GM12878 (cell line): ENCODE results near the gene ZFPM1. TPM values are rescaled to one million over a fixed set of nuclear protein-coding genes. Genes with fewer than 3 reads are reported as not detected.

Source experiments
- ATAC-seq: fragments of 200-7000 bp; cut with Tn5 transposase; 3 replicates; pipeline ENCODE4 v1.9.1; 2020; ENCODE audit warnings: mild to moderate bottlenecking, moderate library complexity
- BruUV-seq: library from RNA; stranded (reverse); fragments of 400-500 nt; replicated peaks from 2 replicates; lab custom pipeline; 2021; lab: Mats Ljungman, UMichigan
- CTCF ChIA-PET: fragments of 300-600 bp; sonication (Branson Sonifier 250); formaldehyde crosslinking; extraction: SDS; loops from one replicate; lab custom pipeline; 2021; ENCODE audit warnings: inconsistent platforms; lab: Yijun Ruan, JAX
- POLR2A ChIA-PET: fragments of 350-600 bp; formaldehyde crosslinking; extraction: SDS; loops from one replicate; lab custom pipeline; 2021; ENCODE audit warnings: inconsistent platforms; lab: Charles Lee
- RAD21 ChIA-PET: fragments of 300-600 bp; sonication (Branson Sonifier 250); formaldehyde crosslinking; loops from one replicate; lab custom pipeline; 2023; ENCODE audit warnings: antibody characterized with exemption; ENCODE audit not compliant: unreplicated experiment; lab: Charles Lee
- SMC1A ChIA-PET: fragments of 300-600 bp; sonication (Branson Sonifier 250); formaldehyde crosslinking; loops from one replicate; lab custom pipeline; 2023; ENCODE audit not compliant: unreplicated experiment, uncharacterized antibody; lab: Charles Lee
- DNase-seq: peaks from one replicate; pipeline ENCODE4 v3.0.0-alpha.2; 2011; ENCODE audit warnings: low read depth, low spot score
- FAIRE-seq: peaks from 3 replicates; lab custom pipeline; 2011; peaks lifted over from hg19 to GRCh38; lab: Jason Lieb, UNC
- H2AFZ ChIP-seq: 2 replicates; pipeline ENCODE4 v1.6.0; 2011; ENCODE audit warnings: low read depth, low read length, control low read depth; ENCODE audit not compliant: control insufficient read depth
- H3K27ac ChIP-seq: 2 replicates; pipeline ENCODE4 v1.5.1; 2011; ENCODE audit warnings: control low read depth; ENCODE audit not compliant: control insufficient read depth, insufficient read depth
- H3K27me3 ChIP-seq, 2 experiments: replicated peaks in 1 of 2; 2 replicates each; pipeline versions ENCODE4 v1.6.0 to v1.6.1; 2011; ENCODE audit warnings: low read length in 1 of 2; ENCODE audit not compliant: control insufficient read depth in 2 of 2, insufficient read depth in 2 of 2
- H3K36me3 ChIP-seq, 2 experiments: 2 replicates each; pipeline ENCODE4 v1.5.1; 2011; ENCODE audit warnings: low read length in 1 of 2; ENCODE audit not compliant: control insufficient read depth in 2 of 2, insufficient read depth in 2 of 2
- H3K4me1 ChIP-seq: 2 replicates; pipeline ENCODE4 v1.6.1; 2011; ENCODE audit warnings: mild to moderate bottlenecking, low read length, moderate library complexity, mixed read lengths; ENCODE audit not compliant: control insufficient read depth, insufficient read depth
- H3K4me2 ChIP-seq: 2 replicates; pipeline ENCODE4 v1.6.0; 2011; ENCODE audit warnings: control low read depth; ENCODE audit not compliant: control insufficient read depth, insufficient read depth
- H3K4me3 ChIP-seq: fragments of 200-600 bp; sonication (generic); 2 replicates; pipeline ENCODE4 v1.5.1; 2016
- H3K79me2 ChIP-seq: 2 replicates; pipeline ENCODE4 v1.6.0; 2011; ENCODE audit warnings: low read length; ENCODE audit not compliant: control insufficient read depth, insufficient read depth
- H3K9ac ChIP-seq: 2 replicates; pipeline ENCODE4 v1.8.0; 2011; ENCODE audit warnings: low read length, control low read depth, mixed read lengths; ENCODE audit not compliant: control insufficient read depth, insufficient read depth
- H3K9me3 ChIP-seq: replicated peaks from 3 replicates; pipeline ENCODE4 v1.5.1; 2011; ENCODE audit warnings: mild to moderate bottlenecking, low read length; ENCODE audit not compliant: control insufficient read depth, insufficient read depth
- H4K20me1 ChIP-seq: 2 replicates; pipeline ENCODE4 v1.6.0; 2011; ENCODE audit not compliant: control insufficient read depth, insufficient read depth
- BACH1 ChIP-seq: fragments of 450-650 bp; IDR thresholded peaks from 2 replicates; pipeline ENCODE4 v1.6.1; 2017; ENCODE audit warnings: mild to moderate bottlenecking, borderline replicate concordance
- ELK1 ChIP-seq: IDR thresholded peaks from 2 replicates; pipeline ENCODE4 v1.6.1; 2012; ENCODE audit warnings: low read depth, low read length, improper control_type of control experiment
- GABPA ChIP-seq: IDR thresholded peaks from 2 replicates; pipeline ENCODE4 v1.6.1; 2014; ENCODE audit warnings: antibody characterized with exemption, low read depth, mild to moderate bottlenecking, inconsistent platforms
- HDGF ChIP-seq: fragments of 450-650 bp; IDR thresholded peaks from 2 replicates; pipeline ENCODE4 v1.6.1; 2016; ENCODE audit warnings: antibody characterized with exemption
- IKZF2 ChIP-seq, 2 experiments: fragments of 450-650 bp; IDR thresholded peaks; 2 replicates each; pipeline ENCODE4 v1.6.1; 2017; ENCODE audit warnings: mild to moderate bottlenecking in 2 of 2, moderate library complexity in 2 of 2
- JUNB ChIP-seq: IDR thresholded peaks from 2 replicates; pipeline ENCODE4 v1.6.1; 2016; ENCODE audit warnings: antibody characterized with exemption, mild to moderate bottlenecking
- MTA3 ChIP-seq: IDR thresholded peaks from 2 replicates; pipeline ENCODE4 v1.6.1; 2012; ENCODE audit warnings: low read length, inconsistent platforms, borderline replicate concordance
- MXI1 ChIP-seq: fragments of 150-350 bp; IDR thresholded peaks from 2 replicates; pipeline ENCODE4 v1.6.1; 2011; ENCODE audit warnings: low read depth, mild to moderate bottlenecking, inconsistent platforms, low read length, improper control_type of control experiment
- POU2F2 ChIP-seq: IDR thresholded peaks from 3 replicates; pipeline ENCODE4 v1.6.1; 2011; ENCODE audit warnings: low read depth, mild to moderate bottlenecking, low read length, borderline replicate concordance
- RAD51 ChIP-seq: fragments of 450-650 bp; IDR thresholded peaks from 2 replicates; pipeline ENCODE4 v1.6.1; 2016; ENCODE audit warnings: moderate library complexity, mild to moderate bottlenecking, inconsistent platforms
- ZBTB33 ChIP-seq: fragments of 450-650 bp; IDR thresholded peaks from 2 replicates; pipeline ENCODE4 v1.6.1; 2017; ENCODE audit warnings: mild to moderate bottlenecking
- WGBS: methylation state at CpG from one replicate; pipeline ENCODE4 v1.1.6; 2016; ENCODE audit warnings: low lambda C conversion rate; ENCODE audit not compliant: insufficient replicate concordance, insufficient coverage; ENCODE audit errors: missing lambda C conversion rate; 5-methylcytosine and 5-hydroxymethylcytosine counted together
- in situ Hi-C: fragments of 300-500 bp; cut with MboI; formaldehyde crosslinking; loops from 9 replicates; pipeline ENCODE4 v1.14.3; 2018; ENCODE audit warnings: mixed read lengths
- intact Hi-C: fragments of 100-400 bp; cut with micrococcal nuclease; formaldehyde crosslinking; loops from one replicate; pipeline ENCODE4 v1.14.2; 2022; ENCODE audit not compliant: unreplicated experiment
- polyA plus RNA-seq, 11 experiments: library from polyadenylated mRNA; depleted of rRNA in 4 of 11; unstranded in 6 of 11; stranded (reverse) in 5 of 11; fragments of >200 nt; fragmentation: Nextera tagmentation in 4 of 11; fragmentation: Illumina TruSeq in 1 of 11; extraction: Ambion mirVana in 4 of 11; extraction: Trizol in 1 of 11; gene quantifications; 1 replicate in 1 of 11; 2 replicates in 10 of 11; pipeline versions ENCODE4 v1.2.1 to v1.2.3, GENCODE V29; 2011 to 2016; ENCODE audit warnings: inconsistent platforms in 2 of 11, missing spikeins in 2 of 11, low read depth in 1 of 11
- total RNA-seq, 4 experiments: library from RNA; depleted of rRNA in 3 of 4; stranded (reverse); fragments of >200 nt in 3 of 4; fragmentation: Illumina TruSeq in 1 of 4; extraction: Trizol in 1 of 4; gene quantifications; 2 replicates each; pipeline versions ENCODE4 v1.2.1 to v1.2.3, GENCODE V29; 2013 to 2021
- TF ChIP-seq, protein P1 (sequence below): fragments of 450-650 bp; formaldehyde crosslinking; IDR thresholded peaks from 2 replicates; pipeline ENCODE4 v1.4.0; 2022; ENCODE audit warnings: mild to moderate bottlenecking, moderate library complexity
- TF ChIP-seq, protein P2 (sequence below): fragments of 450-650 bp; IDR thresholded peaks from 2 replicates; pipeline ENCODE4 v1.6.1; 2014; ENCODE audit warnings: mild to moderate bottlenecking
- TF ChIP-seq, protein P3 (sequence below): IDR thresholded peaks from 2 replicates; pipeline ENCODE4 v1.6.1; 2011; ENCODE audit warnings: borderline replicate concordance, low read depth, mild to moderate bottlenecking, moderate library complexity, mixed read lengths, low read length; ENCODE audit not compliant: insufficient read depth; ENCODE audit errors: extremely low read length

Gene ZFPM1
- total and polyA plus RNA-seq, 10 of the 15 experiments (the other 5 are each of a cell fraction or from before 2014, with no cell fraction given) = 0.02 to 5.1 (median 0.30) TPM

GRCh38 chr16:88550246-88550661 is 97.2 kb downstream of the ZFPM1 start (continued):
- TF ChIP-seq ZBTB33 (no peak), BACH1 (no peak)
- TF ChIP-seq, protein P1, sequence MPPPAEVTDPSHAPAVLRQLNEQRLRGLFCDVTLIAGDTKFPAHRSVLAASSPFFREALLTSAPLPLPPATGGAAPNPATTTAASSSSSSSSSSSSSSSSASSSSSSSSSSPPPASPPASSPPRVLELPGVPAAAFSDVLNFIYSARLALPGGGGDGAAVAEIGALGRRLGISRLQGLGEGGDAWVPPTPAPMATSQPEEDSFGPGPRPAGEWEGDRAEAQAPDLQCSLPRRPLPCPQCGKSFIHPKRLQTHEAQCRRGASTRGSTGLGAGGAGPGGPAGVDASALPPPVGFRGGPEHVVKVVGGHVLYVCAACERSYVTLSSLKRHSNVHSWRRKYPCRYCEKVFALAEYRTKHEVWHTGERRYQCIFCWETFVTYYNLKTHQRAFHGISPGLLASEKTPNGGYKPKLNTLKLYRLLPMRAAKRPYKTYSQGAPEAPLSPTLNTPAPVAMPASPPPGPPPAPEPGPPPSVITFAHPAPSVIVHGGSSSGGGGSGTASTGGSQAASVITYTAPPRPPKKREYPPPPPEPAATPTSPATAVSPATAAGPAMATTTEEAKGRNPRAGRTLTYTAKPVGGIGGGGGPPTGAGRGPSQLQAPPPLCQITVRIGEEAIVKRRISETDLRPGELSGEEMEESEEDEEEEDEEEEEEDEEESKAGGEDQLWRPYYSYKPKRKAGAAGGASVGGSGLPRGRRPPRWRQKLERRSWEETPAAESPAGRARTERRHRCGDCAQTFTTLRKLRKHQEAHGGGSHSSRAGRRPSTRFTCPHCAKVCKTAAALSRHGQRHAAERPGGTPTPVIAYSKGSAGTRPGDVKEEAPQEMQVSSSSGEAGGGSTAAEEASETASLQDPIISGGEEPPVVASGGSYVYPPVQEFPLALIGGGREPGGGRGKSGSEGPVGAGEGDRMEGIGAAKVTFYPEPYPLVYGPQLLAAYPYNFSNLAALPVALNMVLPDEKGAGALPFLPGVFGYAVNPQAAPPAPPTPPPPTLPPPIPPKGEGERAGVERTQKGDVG (CRISPR knock-in tag) = no peak

GRCh38 chr16:88552166-88552565 is 99.1 kb downstream of the ZFPM1 start:
- TF ChIP-seq, protein P2, sequence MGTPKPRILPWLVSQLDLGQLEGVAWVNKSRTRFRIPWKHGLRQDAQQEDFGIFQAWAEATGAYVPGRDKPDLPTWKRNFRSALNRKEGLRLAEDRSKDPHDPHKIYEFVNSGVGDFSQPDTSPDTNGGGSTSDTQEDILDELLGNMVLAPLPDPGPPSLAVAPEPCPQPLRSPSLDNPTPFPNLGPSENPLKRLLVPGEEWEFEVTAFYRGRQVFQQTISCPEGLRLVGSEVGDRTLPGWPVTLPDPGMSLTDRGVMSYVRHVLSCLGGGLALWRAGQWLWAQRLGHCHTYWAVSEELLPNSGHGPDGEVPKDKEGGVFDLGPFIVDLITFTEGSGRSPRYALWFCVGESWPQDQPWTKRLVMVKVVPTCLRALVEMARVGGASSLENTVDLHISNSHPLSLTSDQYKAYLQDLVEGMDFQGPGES = no peak
- TF ChIP-seq ELK1 (no peak), HDGF (no peak), MTA3 (no peak), POU2F2 (no peak), JUNB (no peak), IKZF2 (IDR thresholded peaks at IDR 0.05) (no peak), GABPA (no peak), MXI1 (no peak), RAD51 (no peak)
- TF ChIP-seq, protein P3, sequence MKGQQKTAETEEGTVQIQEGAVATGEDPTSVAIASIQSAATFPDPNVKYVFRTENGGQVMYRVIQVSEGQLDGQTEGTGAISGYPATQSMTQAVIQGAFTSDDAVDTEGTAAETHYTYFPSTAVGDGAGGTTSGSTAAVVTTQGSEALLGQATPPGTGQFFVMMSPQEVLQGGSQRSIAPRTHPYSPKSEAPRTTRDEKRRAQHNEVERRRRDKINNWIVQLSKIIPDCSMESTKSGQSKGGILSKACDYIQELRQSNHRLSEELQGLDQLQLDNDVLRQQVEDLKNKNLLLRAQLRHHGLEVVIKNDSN = no peak
- Histone ChIP-seq H3K4me3 (no peak overlapping the region), H3K27me3 (no peaks in the 10 kb centered on the region; a peak in 1 of 4 replicates), H3K36me3 (no peaks in the 10 kb centered on the region), H3K27ac (no peak overlapping the region), H3K9me3 (peaks cover 3% of the 10 kb centered on the region; the same call in 2 of the 3 replicates), H2AFZ (no peak overlapping the region), H3K4me1 (peaks cover 8% of the 10 kb centered on the region), H3K9ac (no peak overlapping the region), H4K20me1 (no peaks in the 10 kb centered on the region), H3K4me2 (no peak overlapping the region), H3K79me2 (no peaks in the 10 kb centered on the region)
- 79% methylated on average over 9 of the region's 10 CpGs for WGBS
- ChIA-PET CTCF (no interaction called here), POLR2A (no interaction called here), SMC1A (interaction anchor here (0.6 kb wide), 1 partner anchor 56 kb away, joined by 3 read pairs; no protein-coding TSS in a partner anchor), RAD21 (no interaction called here)
- in situ Hi-C loops (no loop called here), intact Hi-C loops (no loop called here)
- no peak for ATAC-seq
- FAIRE-seq = no peak
- no TSS peak for BruUV-seq
- no peak for DNase-seq
